Measurements from ENCODE around the gene WNT2B. TPM values are rescaled to one million over a fixed set of nuclear protein-coding genes. Genes with fewer than 3 reads are reported as not detected.

Gene WNT2B
- total RNA-seq, 1 donor from 2014 or later = 18.5 TPM

GRCh38 chr1:112504001-112504660 is 4.6 kb upstream of the WNT2B start:
- Mint-ChIP-seq H3K27me3 (ENCODE audit: low read depth, unreplicated experiment) (peaks cover 57% of the 10 kb centered on the region), H3K9me3 (ENCODE audit: unreplicated experiment) (no peaks in the 10 kb centered on the region), H3K4me1 (ENCODE audit: low read depth, unreplicated experiment) (peaks cover 21% of the 10 kb centered on the region), H3K36me3 (ENCODE audit: low read depth, unreplicated experiment) (no peaks in the 10 kb centered on the region), H3K27ac (ENCODE audit: unreplicated experiment) (no peak overlapping the region), H3K4me3 (ENCODE audit: unreplicated experiment) (no peak overlapping the region)
- Histone ChIP-seq H3K27ac (ENCODE audit: low read depth, low read length) (no peak overlapping the region), H3K4me2 (ENCODE audit: low read length) (no peak overlapping the region), H3K4me3 (ENCODE audit: insufficient read depth, low read depth, low read length) (no peak overlapping the region), H3K27me3 (ENCODE audit: insufficient read depth, low read length) (peaks cover 77% of the 10 kb centered on the region), H2AFZ (ENCODE audit: low read depth, low read length) (no peak overlapping the region), H3K79me2 (ENCODE audit: insufficient read depth, low read length) (no peaks in the 10 kb centered on the region), H3K9ac (ENCODE audit: low read length) (no peak overlapping the region), H3K9me3 (ENCODE audit: insufficient read depth, low read depth, low read length) (no peaks in the 10 kb centered on the region), H4K20me1 (ENCODE audit: insufficient read depth, low read length) (peaks cover 11% of the 10 kb centered on the region), H3K36me3 (ENCODE audit: insufficient read depth, low read length) (no peaks in the 10 kb centered on the region), H3K4me1 (ENCODE audit: insufficient read depth, low read length) (peaks cover 15% of the 10 kb centered on the region)
- TF ChIP-seq EZH2 (IDR thresholded peaks at IDR 0.05; ENCODE audit: insufficient read depth, low read length) = peak; percentile 36
- no peak for TF ChIP-seq CTCF (IDR thresholded peaks at IDR 0.05; ENCODE audit: insufficient read depth, low read depth, low read length)
- DNase-seq (ENCODE audit: low read depth) (no peak), FAIRE-seq (no peak)

GRCh38 chr1:112504661-112505399 is 3.9 kb upstream of the WNT2B start:
- H3K36me3 Mint-ChIP-seq (ENCODE audit: low read depth, unreplicated experiment) = no peaks in the 10 kb centered on the region
- DNase-seq (ENCODE audit: low read depth) (no peak), FAIRE-seq (no peak)
- Histone ChIP-seq H3K27ac (ENCODE audit: low read depth, low read length) (no peak overlapping the region), H3K9me3 (ENCODE audit: insufficient read depth, low read depth, low read length) (no peaks in the 10 kb centered on the region), H3K4me2 (ENCODE audit: low read length) (no peak overlapping the region), H3K9ac (ENCODE audit: low read length) (no peak overlapping the region), H3K4me1 (ENCODE audit: insufficient read depth, low read length) (peaks cover 15% of the 10 kb centered on the region), H3K27me3 (ENCODE audit: insufficient read depth, low read length) (peaks cover 79% of the 10 kb centered on the region), H4K20me1 (ENCODE audit: insufficient read depth, low read length) (peaks cover 15% of the 10 kb centered on the region), H3K4me3 (ENCODE audit: insufficient read depth, low read depth, low read length) (no peak overlapping the region), H2AFZ (ENCODE audit: low read depth, low read length) (no peak overlapping the region), H3K79me2 (ENCODE audit: insufficient read depth, low read length) (no peaks in the 10 kb centered on the region), H3K36me3 (ENCODE audit: insufficient read depth, low read length) (no peaks in the 10 kb centered on the region)
- peaks cover 21% of the 10 kb centered on the region for H3K4me1 Mint-ChIP-seq (ENCODE audit: low read depth, unreplicated experiment)
- TF ChIP-seq CTCF (IDR thresholded peaks at IDR 0.05; ENCODE audit: insufficient read depth, low read depth, low read length) = no peak
- no peak for TF ChIP-seq EZH2 (IDR thresholded peaks at IDR 0.05; ENCODE audit: insufficient read depth, low read length)
- no peak overlapping the region for H3K4me3 Mint-ChIP-seq (ENCODE audit: unreplicated experiment)
- peaks cover 60% of the 10 kb centered on the region for H3K27me3 Mint-ChIP-seq (ENCODE audit: low read depth, unreplicated experiment)
- no peak overlapping the region for H3K27ac Mint-ChIP-seq (ENCODE audit: unreplicated experiment)
- no peaks in the 10 kb centered on the region for H3K9me3 Mint-ChIP-seq (ENCODE audit: unreplicated experiment)

- DNase-seq (ENCODE audit: low read depth) (no peak), FAIRE-seq (no peak)
- H3K27ac ChIP-seq (ENCODE audit: low read depth, low read length) = no peak overlapping the region
- H3K36me3 ChIP-seq (ENCODE audit: insufficient read depth, low read length) = no peaks in the 10 kb centered on the region
- H3K4me2 ChIP-seq (ENCODE audit: low read length) = no peak overlapping the region
- H3K27me3 Mint-ChIP-seq (ENCODE audit: low read depth, unreplicated experiment) = peaks cover 63% of the 10 kb centered on the region
- no peak overlapping the region for H3K4me3 Mint-ChIP-seq (ENCODE audit: unreplicated experiment)
- H3K4me1 Mint-ChIP-seq (ENCODE audit: low read depth, unreplicated experiment) = peaks cover 24% of the 10 kb centered on the region
- H3K27me3 ChIP-seq (ENCODE audit: insufficient read depth, low read length) = peaks cover 82% of the 10 kb centered on the region
- no peaks in the 10 kb centered on the region for H3K79me2 ChIP-seq (ENCODE audit: insufficient read depth, low read length)
- H3K27ac Mint-ChIP-seq (ENCODE audit: unreplicated experiment) = no peak overlapping the region
- no peak overlapping the region for H3K4me3 ChIP-seq (ENCODE audit: insufficient read depth, low read depth, low read length)
- no peaks in the 10 kb centered on the region for H3K36me3 Mint-ChIP-seq (ENCODE audit: low read depth, unreplicated experiment)
- TF ChIP-seq CTCF (IDR thresholded peaks at IDR 0.05; ENCODE audit: insufficient read depth, low read depth, low read length) = no peak
- TF ChIP-seq EZH2 (IDR thresholded peaks at IDR 0.05; ENCODE audit: insufficient read depth, low read length) = no peak
- no peaks in the 10 kb centered on the region for H3K9me3 ChIP-seq (ENCODE audit: insufficient read depth, low read depth, low read length)
- H3K9ac ChIP-seq (ENCODE audit: low read length) = no peak overlapping the region
- peaks cover 15% of the 10 kb centered on the region for H3K4me1 ChIP-seq (ENCODE audit: insufficient read depth, low read length)
- H4K20me1 ChIP-seq (ENCODE audit: insufficient read depth, low read length) = peaks cover 19% of the 10 kb centered on the region
- no peaks in the 10 kb centered on the region for H3K9me3 Mint-ChIP-seq (ENCODE audit: unreplicated experiment)
- no peak overlapping the region for H2AFZ ChIP-seq (ENCODE audit: low read depth, low read length)
Measured at GRCh38 chr1:112505400-112505785, 3.4 kb upstream of the WNT2B start.

Data from astrocyte (in vitro differentiated cells and primary cell).